Osteocyte (in vitro differentiated cells): ENCODE measurements around the gene MPPED1. TPM values are rescaled to one million over a fixed set of nuclear protein-coding genes. Genes with fewer than 3 reads are reported as not detected.
A peak's percentile ranks its signal among the peaks of the same experiment; 100 is the strongest.

ENCODE experiments used
- DNase-seq: peaks from one replicate; pipeline ENCODE4 v3.0.0; 2021; ENCODE audit warnings: mixed read lengths; ENCODE audit not compliant: unreplicated experiment; ENCODE audit errors: extremely low spot score
- H3K27ac Mint-ChIP-seq: one replicate; pipeline ENCODE4 v1.8.0; 2021; ENCODE audit warnings: mild to moderate bottlenecking, mixed read lengths; ENCODE audit not compliant: unreplicated experiment
- H3K27me3 Mint-ChIP-seq: one replicate; pipeline ENCODE4 v1.8.0; 2021; ENCODE audit warnings: mixed read lengths; ENCODE audit not compliant: unreplicated experiment
- H3K36me3 Mint-ChIP-seq: one replicate; pipeline ENCODE4 v1.8.0; 2021; ENCODE audit warnings: mixed read lengths; ENCODE audit not compliant: unreplicated experiment
- H3K4me1 Mint-ChIP-seq: one replicate; pipeline ENCODE4 v1.8.0; 2021; ENCODE audit warnings: mixed read lengths; ENCODE audit not compliant: unreplicated experiment
- H3K4me3 Mint-ChIP-seq: one replicate; pipeline ENCODE4 v1.8.0; 2021; ENCODE audit warnings: mild to moderate bottlenecking, moderate library complexity, mixed read lengths; ENCODE audit not compliant: unreplicated experiment
- H3K9me3 Mint-ChIP-seq: one replicate; pipeline ENCODE4 v1.8.0; 2021; ENCODE audit warnings: mixed read lengths; ENCODE audit not compliant: unreplicated experiment
- total RNA-seq: library from RNA; stranded (reverse); gene quantifications from 2 replicates; pipeline ENCODE4 v1.2.1, GENCODE V29; 2021
- TF ChIP-seq, protein P1 (sequence below): fragments of 200-600 bp; sonication (generic); IDR thresholded peaks from 2 replicates; pipeline ENCODE4 v1.5.0; 2021; ENCODE audit warnings: antibody characterized with exemption, mild to moderate bottlenecking, moderate library complexity

Gene MPPED1
- total RNA-seq, 1 donor from 2014 or later = not detected

DNA sequence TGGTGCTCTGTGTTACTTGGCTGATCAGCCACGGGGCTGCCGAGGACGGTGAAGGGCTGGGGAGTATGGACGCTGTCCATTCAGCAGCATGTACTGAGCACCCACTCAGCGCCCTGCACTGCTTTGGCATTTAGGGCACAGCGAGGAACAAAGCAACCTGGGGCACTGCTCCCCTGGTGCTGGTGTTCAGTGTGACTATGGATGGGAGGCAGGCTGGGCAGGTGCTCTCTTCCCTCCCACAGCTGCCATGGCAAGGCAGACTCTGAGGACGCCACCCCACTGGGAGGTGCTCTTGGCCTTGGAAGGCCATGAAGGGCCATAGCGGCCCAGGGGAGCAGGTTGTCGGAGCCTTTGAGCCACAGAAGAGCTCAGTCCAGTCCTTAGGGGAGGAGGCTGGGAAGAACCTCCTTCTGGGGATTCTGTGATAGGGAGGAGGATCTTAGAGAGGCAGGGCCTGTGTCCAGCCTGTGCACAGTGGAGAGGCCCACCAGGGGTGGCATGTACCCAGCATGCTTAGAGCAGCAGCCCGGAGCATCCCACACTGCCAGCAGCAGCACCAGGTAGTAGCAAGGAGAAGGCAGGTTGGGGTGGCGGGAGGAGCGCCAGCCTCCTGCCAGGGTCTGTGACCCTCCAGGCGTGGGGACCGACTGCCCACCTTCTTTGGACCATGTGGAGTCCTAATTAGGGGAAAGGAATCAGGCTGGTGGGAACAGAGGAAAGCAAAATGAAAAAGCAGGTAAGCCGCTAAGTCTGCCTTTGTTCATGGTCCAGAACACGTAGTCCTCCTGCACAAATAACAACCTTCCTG lies 141.8 kb downstream of the MPPED1 start:
- H3K27ac Mint-ChIP-seq = no peak overlapping the region
- H3K27me3 Mint-ChIP-seq = peaks cover 3% of the 10 kb centered on the region
- TF ChIP-seq, protein P1, sequence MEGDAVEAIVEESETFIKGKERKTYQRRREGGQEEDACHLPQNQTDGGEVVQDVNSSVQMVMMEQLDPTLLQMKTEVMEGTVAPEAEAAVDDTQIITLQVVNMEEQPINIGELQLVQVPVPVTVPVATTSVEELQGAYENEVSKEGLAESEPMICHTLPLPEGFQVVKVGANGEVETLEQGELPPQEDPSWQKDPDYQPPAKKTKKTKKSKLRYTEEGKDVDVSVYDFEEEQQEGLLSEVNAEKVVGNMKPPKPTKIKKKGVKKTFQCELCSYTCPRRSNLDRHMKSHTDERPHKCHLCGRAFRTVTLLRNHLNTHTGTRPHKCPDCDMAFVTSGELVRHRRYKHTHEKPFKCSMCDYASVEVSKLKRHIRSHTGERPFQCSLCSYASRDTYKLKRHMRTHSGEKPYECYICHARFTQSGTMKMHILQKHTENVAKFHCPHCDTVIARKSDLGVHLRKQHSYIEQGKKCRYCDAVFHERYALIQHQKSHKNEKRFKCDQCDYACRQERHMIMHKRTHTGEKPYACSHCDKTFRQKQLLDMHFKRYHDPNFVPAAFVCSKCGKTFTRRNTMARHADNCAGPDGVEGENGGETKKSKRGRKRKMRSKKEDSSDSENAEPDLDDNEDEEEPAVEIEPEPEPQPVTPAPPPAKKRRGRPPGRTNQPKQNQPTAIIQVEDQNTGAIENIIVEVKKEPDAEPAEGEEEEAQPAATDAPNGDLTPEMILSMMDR = no peak
- no peaks in the 10 kb centered on the region for H3K4me1 Mint-ChIP-seq
- H3K36me3 Mint-ChIP-seq = no peaks in the 10 kb centered on the region
- no peak overlapping the region for H3K4me3 Mint-ChIP-seq
- peak; percentile 66 for DNase-seq
- H3K9me3 Mint-ChIP-seq = no peaks in the 10 kb centered on the region

DNA sequence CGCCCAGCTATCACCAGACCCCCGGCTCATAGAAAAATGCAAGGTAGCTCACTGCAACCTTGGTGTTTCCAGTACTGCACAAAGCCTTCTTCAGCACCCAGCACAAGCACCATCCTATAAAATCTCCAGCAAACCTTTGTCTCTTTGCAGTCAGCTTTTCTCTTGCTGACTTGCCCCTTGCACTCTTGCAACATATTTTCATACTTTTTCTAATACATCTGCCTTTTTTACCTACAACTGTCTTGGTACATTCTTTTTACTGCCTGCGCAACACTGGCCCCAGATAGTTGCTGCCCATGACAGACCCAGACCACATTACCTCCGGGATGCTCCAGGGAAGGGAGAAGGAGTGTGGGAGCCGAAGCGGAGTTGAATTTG lies 142.4 kb downstream of the MPPED1 start:
- no peaks in the 10 kb centered on the region for H3K4me1 Mint-ChIP-seq
- peaks cover 3% of the 10 kb centered on the region for H3K27me3 Mint-ChIP-seq
- H3K36me3 Mint-ChIP-seq = no peaks in the 10 kb centered on the region
- TF ChIP-seq, protein P1 = no peak
- H3K27ac Mint-ChIP-seq = no peak overlapping the region
- H3K4me3 Mint-ChIP-seq = no peak overlapping the region
- H3K9me3 Mint-ChIP-seq = no peaks in the 10 kb centered on the region
- peak; percentile 21 for DNase-seq

DNA sequence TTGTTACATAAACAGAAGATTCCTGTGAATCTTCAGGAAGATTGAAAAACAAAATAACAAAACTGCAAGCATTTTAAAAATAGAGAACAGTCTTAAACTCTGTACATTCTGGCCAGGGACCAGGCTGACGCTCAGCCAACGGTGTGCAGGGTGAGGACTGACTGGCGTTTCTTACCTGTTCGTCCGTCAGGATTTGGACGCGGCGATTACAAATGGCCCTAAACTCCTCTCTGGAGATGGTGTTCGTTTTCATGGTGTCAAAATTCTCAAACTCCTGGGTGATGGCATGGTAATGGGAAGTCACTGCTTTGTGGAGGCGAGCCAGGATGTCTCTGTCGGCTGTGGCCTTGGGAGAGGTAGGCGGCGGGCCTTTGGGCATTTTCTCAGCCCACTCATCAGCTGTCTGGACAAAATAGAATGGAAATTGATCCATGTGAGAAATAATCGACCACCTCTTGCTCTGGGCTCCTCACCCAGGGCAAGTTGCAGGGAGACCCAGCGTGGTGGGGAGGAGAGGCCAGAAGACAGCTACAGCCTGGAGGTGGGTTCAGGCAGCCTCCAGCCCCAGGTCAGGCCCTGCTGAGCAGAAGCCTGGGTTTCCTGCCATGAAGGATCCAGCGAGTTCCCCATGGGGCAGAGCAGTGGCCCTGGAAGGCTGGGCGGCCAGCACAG lies 143.0 kb downstream of the MPPED1 start:
- no peak overlapping the region for H3K4me3 Mint-ChIP-seq
- H3K9me3 Mint-ChIP-seq = no peaks in the 10 kb centered on the region
- H3K4me1 Mint-ChIP-seq = no peaks in the 10 kb centered on the region
- H3K27ac Mint-ChIP-seq = no peak overlapping the region
- TF ChIP-seq, protein P1 = no peak
- peaks cover 2% of the 10 kb centered on the region for H3K27me3 Mint-ChIP-seq
- peak; percentile 60 for DNase-seq
- no peaks in the 10 kb centered on the region for H3K36me3 Mint-ChIP-seq

DNA sequence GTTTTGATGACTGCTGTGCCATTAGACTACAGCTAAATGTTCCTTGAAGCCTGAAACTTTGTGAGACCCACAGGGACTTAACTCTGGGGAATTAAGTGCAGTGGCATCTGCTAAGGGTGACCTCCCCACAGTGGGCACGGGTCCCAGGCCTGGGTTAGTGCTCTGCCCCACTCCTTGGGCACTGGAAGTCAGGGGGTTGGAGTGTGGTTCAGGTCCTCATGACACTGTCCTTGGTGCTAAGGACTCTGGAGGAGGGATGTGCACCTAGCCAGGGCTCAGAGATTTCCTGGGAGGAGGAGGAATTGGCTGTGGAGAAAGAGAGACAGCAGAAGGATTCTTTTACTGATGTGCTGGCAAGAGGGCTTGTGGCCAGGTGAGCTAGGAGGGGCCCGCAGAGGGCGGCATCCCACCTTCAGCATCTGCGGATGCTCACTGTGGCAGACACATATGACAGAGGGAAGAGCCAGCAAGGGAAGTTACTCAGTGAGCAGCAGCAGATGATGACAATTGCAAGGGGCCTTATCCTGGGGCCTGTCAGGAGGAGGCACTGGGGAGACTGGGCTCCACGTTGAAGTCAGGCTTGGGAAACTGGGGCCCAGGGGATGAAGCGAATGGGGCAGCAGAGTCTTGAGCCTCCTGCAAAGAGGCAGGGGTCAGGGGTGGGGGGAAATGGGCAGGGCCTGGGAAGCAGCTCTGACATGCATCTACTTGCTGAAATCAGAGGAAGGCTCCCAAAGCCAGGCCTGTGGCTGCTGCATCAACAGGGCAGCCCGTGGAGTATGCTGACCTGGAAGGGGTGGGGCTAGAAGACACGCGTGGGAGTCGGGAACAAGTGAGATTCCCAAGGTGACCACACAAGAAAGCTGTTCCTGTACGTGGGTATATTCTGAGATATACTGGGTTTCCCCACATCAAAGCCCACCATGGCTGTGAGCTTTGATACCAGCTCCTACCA lies 144.0 kb downstream of the MPPED1 start:
- TF ChIP-seq, protein P1 = no peak
- Mint-ChIP-seq H3K27ac (no peak overlapping the region), H3K9me3 (no peaks in the 10 kb centered on the region), H3K4me1 (no peaks in the 10 kb centered on the region), H3K27me3 (no peaks in the 10 kb centered on the region), H3K36me3 (no peaks in the 10 kb centered on the region), H3K4me3 (no peak overlapping the region)
- peak; percentile 73 for DNase-seq

Other genes with a start within 250 kb of the MPPED1 start
- 33.7 and 35.6 TPM in 2 replicates for gene TTLL12, start 224.9 kb upstream of the MPPED1 start, total RNA-seq
- gene SCUBE1, start 68.6 kb upstream of the MPPED1 start, total RNA-seq = 0.68 and 0.91 TPM in 2 replicates